CD4-positive, alpha-beta T cell (primary cell): ENCODE measurements around the gene SSBP3. TPM values are rescaled to one million over a fixed set of nuclear protein-coding genes. Genes with fewer than 3 reads are reported as not detected.

Source experiments
- ATAC-seq: fragments of 200-7000 bp; cut with Tn5 transposase; one replicate; pipeline ENCODE4 v1.10.0; 2022; ENCODE audit warnings: mild to moderate bottlenecking; ENCODE audit not compliant: poor library complexity
- CTCF ChIA-PET: fragments of 350-600 bp; sonication (Branson Sonifier 250); formaldehyde crosslinking; loops from one replicate; lab custom pipeline; 2021; ENCODE audit warnings: antibody characterized with exemption, inconsistent platforms; lab: Charles Lee
- POLR2A ChIA-PET: fragments of 350-600 bp; sonication (Branson Sonifier 250); formaldehyde crosslinking; loops from one replicate; lab custom pipeline; 2021; ENCODE audit warnings: antibody characterized with exemption, inconsistent platforms; lab: Charles Lee
- DNase-seq, 14 experiments: peaks; one replicate each; pipeline ENCODE4 v3.0.0-alpha.2; 2013 to 2020; ENCODE audit warnings: mixed read lengths in 2 of 14
- H3K27ac ChIP-seq, 2 donors: one replicate each; pipeline versions ENCODE4 v1.5.1 to v1.7.0; 2013; ENCODE audit warnings: low read length in 2 of 2, low read depth in 1 of 2, mild to moderate bottlenecking in 1 of 2
- H3K27me3 ChIP-seq, 2 experiments: 1 replicate in 1 of 2; 2 replicates in 1 of 2; pipeline versions ENCODE4 v1.6.1 to v1.7.0; 2013; ENCODE audit warnings: low read length in 2 of 2, control low read depth in 1 of 2, mild to moderate bottlenecking in 1 of 2, moderate library complexity in 1 of 2; ENCODE audit not compliant: insufficient read depth in 2 of 2, control insufficient read depth in 1 of 2
- H3K36me3 ChIP-seq: one replicate; pipeline ENCODE4 v1.6.1; 2013; ENCODE audit warnings: low read length, control low read depth; ENCODE audit not compliant: insufficient read depth
- H3K4me1 ChIP-seq: one replicate; pipeline ENCODE4 v1.6.1; 2013; ENCODE audit warnings: low read length, control low read depth; ENCODE audit not compliant: insufficient read depth
- H3K4me3 ChIP-seq: one replicate; pipeline ENCODE4 v1.5.1; 2013; ENCODE audit warnings: mild to moderate bottlenecking, low read length, moderate library complexity
- H3K9me3 ChIP-seq, 2 experiments: 1 replicate in 1 of 2; 2 replicates in 1 of 2; pipeline versions ENCODE4 v1.6.1 to v1.7.0; 2013; ENCODE audit warnings: low read length in 2 of 2, mild to moderate bottlenecking in 2 of 2, control low read depth in 1 of 2, moderate library complexity in 1 of 2; ENCODE audit not compliant: control insufficient read depth in 1 of 2, insufficient read depth in 1 of 2
- H3K27ac Mint-ChIP-seq: one replicate; pipeline ENCODE4 v1.8.0; 2020; ENCODE audit warnings: mixed read lengths
- H3K27me3 Mint-ChIP-seq: one replicate; pipeline ENCODE4 v1.8.0; 2021; ENCODE audit warnings: mixed read lengths
- H3K36me3 Mint-ChIP-seq: one replicate; pipeline ENCODE4 v1.8.0; 2021; ENCODE audit warnings: low read depth, mixed read lengths
- H3K4me1 Mint-ChIP-seq: one replicate; pipeline ENCODE4 v1.8.0; 2021; ENCODE audit warnings: low read depth, mixed read lengths
- H3K4me3 Mint-ChIP-seq: one replicate; pipeline ENCODE4 v1.8.0; 2020; ENCODE audit warnings: mild to moderate bottlenecking, mixed read lengths
- H3K9me3 Mint-ChIP-seq: one replicate; pipeline ENCODE4 v1.8.0; 2020; ENCODE audit warnings: mixed read lengths
- CTCF ChIP-seq: fragments of 200-600 bp; IDR thresholded peaks from one replicate; pipeline ENCODE4 v1.8.0; 2022; ENCODE audit warnings: antibody characterized with exemption, mild to moderate bottlenecking
- intact Hi-C, 2 experiments: fragments of 100-400 bp; cut with DNase I in 1 of 2; cut with micrococcal nuclease in 1 of 2; formaldehyde crosslinking; loops; one replicate each; pipeline versions ENCODE4 v1.15.1 to v1.9.0; 2023 to 2025; cut with DNase I, micrococcal nuclease
- total RNA-seq, 174 experiments: library from RNA in 2 of 174; stranded (reverse) in 2 of 174; gene quantifications; one replicate each; pipeline ENCODE4 v1.2.3 and lab custom pipeline; 2021 to 2026

The SSBP3 gene
- total RNA-seq, 2 experiments from 2014 or later, result 50.6 to 52.4 TPM

GRCh38 chr1:54337034-54337433, 69.2 kb downstream of the SSBP3 start:
- Histone ChIP-seq H3K36me3 (peaks cover 11% of the 10 kb centered on the region), H3K27ac (no peak overlapping the region), H3K27me3 (no peaks in the 10 kb centered on the region), H3K9me3 (no peaks in the 10 kb centered on the region), H3K4me3 (no peak overlapping the region), H3K4me1 (peaks cover 38% of the 10 kb centered on the region)
- ATAC-seq, result no peak
- Mint-ChIP-seq H3K27ac (no peak overlapping the region), H3K36me3 (peaks cover 5% of the 10 kb centered on the region), H3K4me3 (no peak overlapping the region), H3K27me3 (no peaks in the 10 kb centered on the region), H3K4me1 (peaks cover 69% of the 10 kb centered on the region), H3K9me3 (no peaks in the 10 kb centered on the region)
- TF ChIP-seq CTCF, result no peak
- no peak for DNase-seq
- POLR2A ChIA-PET, result no interaction called here
- intact Hi-C loops, result loop anchor here in 1 of 2 experiments (5.0 kb wide), 1 partner anchor 40 kb away; no protein-coding TSS in a partner anchor
- CTCF ChIA-PET, result interaction anchor here (0.7 to 1.5 kb wide), 2 partner anchors 53 to 153 kb away, joined by 3 to 4 read pairs; no protein-coding TSS in a partner anchor

- H3K4me3 Mint-ChIP-seq, result no peak overlapping the region
- Histone ChIP-seq H3K27me3 (no peaks in the 10 kb centered on the region), H3K9me3 (no peaks in the 10 kb centered on the region), H3K36me3 (peaks cover 11% of the 10 kb centered on the region), H3K27ac (no peak overlapping the region), H3K4me3 (no peak overlapping the region), H3K4me1 (peaks cover 46% of the 10 kb centered on the region)
- H3K4me1 Mint-ChIP-seq, result peaks cover 70% of the 10 kb centered on the region
- no peak overlapping the region for H3K27ac Mint-ChIP-seq
- ChIA-PET POLR2A (no interaction called here), CTCF (interaction anchor here (1.5 kb wide), 1 partner anchor 154 kb away, joined by 4 read pairs; no protein-coding TSS in a partner anchor)
- no peaks in the 10 kb centered on the region for H3K27me3 Mint-ChIP-seq
- H3K9me3 Mint-ChIP-seq, result no peaks in the 10 kb centered on the region
- peaks cover 5% of the 10 kb centered on the region for H3K36me3 Mint-ChIP-seq
- intact Hi-C loops, result loop anchor here in 1 of 2 experiments (5.0 kb wide), 1 partner anchor 39 kb away; no protein-coding TSS in a partner anchor
- no peak for TF ChIP-seq CTCF
- no peak for DNase-seq
- no peak for ATAC-seq
Observed at GRCh38 chr1:54336116-54336515, 70.1 kb downstream of the SSBP3 start.

- intact Hi-C loops, result loop anchor here in 1 of 2 experiments (5.0 kb wide), 1 partner anchor 38 kb away; no protein-coding TSS in a partner anchor
- Mint-ChIP-seq H3K27ac (no peak overlapping the region), H3K36me3 (peaks cover 5% of the 10 kb centered on the region), H3K9me3 (no peaks in the 10 kb centered on the region), H3K27me3 (no peaks in the 10 kb centered on the region), H3K4me3 (no peak overlapping the region), H3K4me1 (peaks cover 70% of the 10 kb centered on the region)
- H3K27ac ChIP-seq, result no peak overlapping the region
- no peaks in the 10 kb centered on the region for H3K27me3 ChIP-seq
- ChIA-PET CTCF (interaction anchor here (1.5 kb wide), 1 partner anchor 154 kb away, joined by 4 read pairs; no protein-coding TSS in a partner anchor), POLR2A (no interaction called here)
- no peak for DNase-seq
- no peak overlapping the region for H3K4me3 ChIP-seq
- no peak for ATAC-seq
- peaks cover 8% of the 10 kb centered on the region for H3K36me3 ChIP-seq
- no peak for TF ChIP-seq CTCF
- peaks cover 49% of the 10 kb centered on the region for H3K4me1 ChIP-seq
- no peaks in the 10 kb centered on the region for H3K9me3 ChIP-seq
Observed at GRCh38 chr1:54335755-54336108, 70.5 kb downstream of the SSBP3 start.
